Chondrocyte (in vitro differentiated cells): ENCODE results near the gene ATP13A1. TPM values are rescaled to one million over a fixed set of nuclear protein-coding genes. Genes with fewer than 3 reads are reported as not detected.

Experiments used
- DNase-seq: peaks from one replicate; pipeline ENCODE4 v3.0.0; 2021; ENCODE audit warnings: mixed read lengths, low spot score
- H3K27ac Mint-ChIP-seq: one replicate; pipeline ENCODE4 v1.8.0; 2021; ENCODE audit warnings: mild to moderate bottlenecking, moderate library complexity, mixed read lengths; ENCODE audit not compliant: unreplicated experiment
- H3K27me3 Mint-ChIP-seq: 2 replicates; pipeline ENCODE4 v1.8.0; 2021; ENCODE audit warnings: low read depth, mixed read lengths
- H3K36me3 Mint-ChIP-seq: 2 replicates; pipeline ENCODE4 v1.8.0; 2021; ENCODE audit warnings: low read depth, mixed read lengths
- H3K4me1 Mint-ChIP-seq: 2 replicates; pipeline ENCODE4 v1.8.0; 2021; ENCODE audit warnings: low read depth, mild to moderate bottlenecking, mixed read lengths
- H3K4me3 Mint-ChIP-seq: one replicate; pipeline ENCODE4 v1.8.0; 2021; ENCODE audit warnings: mild to moderate bottlenecking, moderate library complexity, mixed read lengths; ENCODE audit not compliant: unreplicated experiment
- H3K9me3 Mint-ChIP-seq: 2 replicates; pipeline ENCODE4 v1.8.0; 2021; ENCODE audit warnings: low read depth, mixed read lengths
- total RNA-seq: library from RNA; stranded (reverse); gene quantifications from 3 replicates; pipeline ENCODE4 v1.2.1, GENCODE V29; 2021
- TF ChIP-seq, protein P1 (sequence below): fragments of 200-600 bp; sonication (generic); IDR thresholded peaks from 2 replicates; pipeline ENCODE4 v1.5.0; 2021; ENCODE audit warnings: antibody characterized with exemption, mild to moderate bottlenecking, moderate library complexity

The ATP13A1 gene
- total RNA-seq, 1 donor from 2014 or later: 48.8 TPM

DNA sequence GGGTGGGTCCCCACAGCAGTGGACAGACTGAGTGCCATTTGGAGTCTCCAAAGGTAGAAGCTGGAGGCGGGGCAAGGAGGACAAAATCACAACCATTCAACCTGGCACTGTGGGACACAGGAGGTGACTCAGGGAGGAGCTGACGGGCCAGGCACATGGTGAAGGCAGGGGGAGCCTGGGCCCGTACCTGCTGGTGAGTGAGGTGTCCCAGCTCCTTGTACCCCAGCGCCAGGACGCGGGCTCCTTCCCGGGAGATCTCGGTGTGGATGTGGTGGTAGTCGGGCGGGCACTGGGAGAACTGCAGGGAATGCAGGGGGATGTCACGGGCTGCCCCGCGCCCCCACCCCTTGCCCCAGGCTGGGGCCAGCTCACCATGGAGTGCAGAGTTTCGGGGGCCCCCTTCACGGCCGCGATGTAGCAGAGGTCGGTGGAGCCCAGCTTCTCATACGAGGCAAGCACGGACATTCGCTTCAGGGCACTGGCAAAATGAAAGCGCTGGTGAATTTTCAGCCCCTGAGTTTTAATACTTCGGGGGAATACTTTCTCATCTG lies 9.8 kb downstream of the ATP13A1 start:
- Mint-ChIP-seq H3K27me3 (no peaks in the 10 kb centered on the region), H3K4me3 (no peak overlapping the region), H3K27ac (no peak overlapping the region), H3K4me1 (no peaks in the 10 kb centered on the region), H3K36me3 (peaks cover 33% of the 10 kb centered on the region), H3K9me3 (no peaks in the 10 kb centered on the region)
- TF ChIP-seq, protein P1, sequence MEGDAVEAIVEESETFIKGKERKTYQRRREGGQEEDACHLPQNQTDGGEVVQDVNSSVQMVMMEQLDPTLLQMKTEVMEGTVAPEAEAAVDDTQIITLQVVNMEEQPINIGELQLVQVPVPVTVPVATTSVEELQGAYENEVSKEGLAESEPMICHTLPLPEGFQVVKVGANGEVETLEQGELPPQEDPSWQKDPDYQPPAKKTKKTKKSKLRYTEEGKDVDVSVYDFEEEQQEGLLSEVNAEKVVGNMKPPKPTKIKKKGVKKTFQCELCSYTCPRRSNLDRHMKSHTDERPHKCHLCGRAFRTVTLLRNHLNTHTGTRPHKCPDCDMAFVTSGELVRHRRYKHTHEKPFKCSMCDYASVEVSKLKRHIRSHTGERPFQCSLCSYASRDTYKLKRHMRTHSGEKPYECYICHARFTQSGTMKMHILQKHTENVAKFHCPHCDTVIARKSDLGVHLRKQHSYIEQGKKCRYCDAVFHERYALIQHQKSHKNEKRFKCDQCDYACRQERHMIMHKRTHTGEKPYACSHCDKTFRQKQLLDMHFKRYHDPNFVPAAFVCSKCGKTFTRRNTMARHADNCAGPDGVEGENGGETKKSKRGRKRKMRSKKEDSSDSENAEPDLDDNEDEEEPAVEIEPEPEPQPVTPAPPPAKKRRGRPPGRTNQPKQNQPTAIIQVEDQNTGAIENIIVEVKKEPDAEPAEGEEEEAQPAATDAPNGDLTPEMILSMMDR: no peak
- DNase-seq: no peak

DNA sequence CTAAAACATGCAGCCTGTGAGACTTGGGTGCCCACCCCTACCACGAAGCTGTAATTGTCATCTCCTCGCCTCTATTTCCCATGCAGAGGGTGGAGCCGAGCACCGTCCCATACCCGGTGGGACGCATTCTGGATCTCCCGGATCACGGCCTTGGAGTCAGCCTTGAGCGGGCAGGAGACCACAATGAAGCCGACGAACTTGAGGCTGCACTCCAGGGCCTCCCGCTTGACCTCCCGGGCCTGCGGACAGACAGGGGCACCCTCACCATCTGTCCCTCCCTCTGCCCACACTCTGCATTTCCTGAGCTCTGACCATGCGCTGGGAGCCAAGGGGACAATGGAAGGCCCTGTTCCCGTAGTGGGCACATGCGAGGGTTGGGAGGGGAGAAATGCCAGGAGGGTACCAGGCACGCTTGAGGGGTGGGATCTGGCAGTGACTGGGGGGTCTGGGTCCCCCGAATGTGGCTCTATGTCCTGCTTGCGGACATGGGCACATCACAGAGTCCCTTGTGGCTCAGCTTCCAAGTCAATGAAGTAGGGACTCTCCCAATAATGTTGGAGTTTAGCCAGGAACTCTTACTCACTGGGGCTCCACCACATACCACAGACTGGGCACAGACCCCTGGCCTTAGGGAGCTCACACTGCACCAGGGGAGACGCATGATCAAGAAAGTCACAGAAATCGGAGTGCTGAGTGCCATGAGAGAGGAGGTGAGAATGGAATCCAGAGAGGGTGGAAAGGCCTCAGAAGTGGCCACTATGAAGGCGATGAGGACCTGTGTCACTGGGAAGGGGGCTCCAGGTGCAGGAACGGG lies 10.8 kb downstream of the ATP13A1 start:
- no peaks in the 10 kb centered on the region for H3K4me1 Mint-ChIP-seq
- H3K27ac Mint-ChIP-seq: no peak overlapping the region
- peaks cover 28% of the 10 kb centered on the region for H3K36me3 Mint-ChIP-seq
- no peaks in the 10 kb centered on the region for H3K27me3 Mint-ChIP-seq
- DNase-seq: no peak
- H3K4me3 Mint-ChIP-seq: no peak overlapping the region
- TF ChIP-seq, protein P1: no peak
- H3K9me3 Mint-ChIP-seq: no peaks in the 10 kb centered on the region

DNA sequence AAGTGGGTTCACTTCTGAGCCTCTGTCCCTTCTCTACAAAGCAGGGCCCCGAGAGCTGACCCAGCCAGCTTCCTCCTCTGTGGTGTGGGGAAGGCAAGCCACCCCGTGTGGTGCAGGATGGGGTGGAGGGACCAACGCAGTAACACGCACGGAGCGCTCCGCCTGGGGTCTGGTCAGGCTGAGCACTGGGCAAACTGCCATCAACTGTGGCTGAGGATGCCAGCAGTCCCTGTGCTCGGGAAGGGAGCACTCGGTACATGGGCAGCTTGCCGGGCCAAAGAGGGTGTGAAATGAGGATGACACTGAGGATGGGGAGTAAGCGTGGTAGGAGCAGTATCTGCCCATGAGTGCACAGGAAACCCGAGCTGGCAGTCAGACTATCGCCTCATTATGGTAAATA lies 12.4 kb downstream of the ATP13A1 start:
- TF ChIP-seq, protein P1: no peak
- H3K4me1 Mint-ChIP-seq: no peaks in the 10 kb centered on the region
- H3K27ac Mint-ChIP-seq: no peak overlapping the region
- H3K4me3 Mint-ChIP-seq: no peak overlapping the region
- no peaks in the 10 kb centered on the region for H3K9me3 Mint-ChIP-seq
- DNase-seq: no peak
- peaks cover 29% of the 10 kb centered on the region for H3K36me3 Mint-ChIP-seq
- no peaks in the 10 kb centered on the region for H3K27me3 Mint-ChIP-seq

DNA sequence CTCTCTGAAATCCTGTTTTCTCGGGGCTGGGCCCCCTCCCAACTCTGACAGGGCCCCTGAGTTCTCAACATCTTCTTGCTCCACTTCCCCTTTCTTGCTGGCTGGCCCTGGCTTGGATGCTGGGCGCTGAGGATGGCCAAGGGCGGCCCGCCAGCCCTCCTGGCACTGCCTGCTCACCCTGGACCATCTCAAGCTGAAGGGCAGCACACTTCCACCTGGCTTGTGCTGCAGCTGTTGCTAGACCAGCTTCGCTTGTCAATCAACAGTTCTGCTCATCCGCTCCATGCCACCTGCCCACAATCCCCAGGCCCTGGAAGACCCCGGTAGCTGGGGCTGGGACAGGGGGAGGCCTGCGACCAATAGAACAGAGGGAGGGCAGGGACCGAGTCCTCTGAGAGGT lies 13.1 kb downstream of the ATP13A1 start:
- Mint-ChIP-seq H3K27me3 (no peaks in the 10 kb centered on the region), H3K27ac (no peak overlapping the region), H3K36me3 (peaks cover 29% of the 10 kb centered on the region), H3K9me3 (no peaks in the 10 kb centered on the region), H3K4me3 (no peak overlapping the region), H3K4me1 (no peaks in the 10 kb centered on the region)
- DNase-seq: no peak
- TF ChIP-seq, protein P1: no peak

DNA sequence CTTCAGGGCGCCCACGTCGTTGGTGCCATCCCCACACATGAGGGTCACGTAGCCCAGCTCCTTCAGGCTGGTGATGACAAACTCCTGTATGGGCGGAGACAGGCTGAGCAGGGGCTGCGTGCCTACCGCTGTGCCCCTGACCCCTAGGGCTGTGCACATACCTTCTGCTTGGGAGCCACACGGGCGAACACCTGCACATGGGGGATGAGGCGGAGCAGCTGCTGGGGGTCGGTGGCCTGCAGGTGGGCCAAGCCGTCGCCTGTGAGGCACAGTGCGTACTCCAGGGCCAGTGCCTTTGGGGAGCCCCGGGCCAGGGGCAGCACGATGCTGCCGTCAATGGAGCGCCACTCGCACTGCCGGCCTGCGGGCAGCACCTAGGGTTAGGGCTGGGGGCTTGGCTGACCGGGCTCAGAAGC lies 13.9 kb downstream of the ATP13A1 start:
- H3K4me1 Mint-ChIP-seq: no peaks in the 10 kb centered on the region
- H3K27me3 Mint-ChIP-seq: no peaks in the 10 kb centered on the region
- no peak overlapping the region for H3K4me3 Mint-ChIP-seq
- no peak overlapping the region for H3K27ac Mint-ChIP-seq
- TF ChIP-seq, protein P1: no peak
- no peak for DNase-seq
- H3K36me3 Mint-ChIP-seq: peaks cover 26% of the 10 kb centered on the region
- no peaks in the 10 kb centered on the region for H3K9me3 Mint-ChIP-seq
